Stimulated activated naive B cell treated with anti-CD40 and anti-IgM and Interleukin-4, amounts not matched to agents 10 μg/mL and 1 μg/mL and 100 μg/mL, for 72 hours (primary cell): ENCODE measurements around the gene DNM3.

Experiments used
- ATAC-seq, 2 donors: fragments of 150-1000 bp; cut with Tn5 transposase; replicated peaks; 2 replicates each; pipeline ENCODE4 v1.10.0; 2021; ENCODE audit warnings: moderate library complexity in 1 of 2
- DNase-seq: peaks from one replicate; pipeline ENCODE4 v3.0.0; 2021
- H3K27ac Mint-ChIP-seq: one replicate; pipeline ENCODE4 v1.8.0; 2022; ENCODE audit warnings: mild to moderate bottlenecking, mixed read lengths
- H3K27me3 Mint-ChIP-seq, 2 donors: one replicate each; pipeline ENCODE4 v1.8.0; 2022; ENCODE audit warnings: mixed read lengths in 2 of 2
- H3K36me3 Mint-ChIP-seq, 2 donors: one replicate each; pipeline ENCODE4 v1.8.0; 2022; ENCODE audit warnings: mixed read lengths in 2 of 2, mild to moderate bottlenecking in 1 of 2
- H3K4me1 Mint-ChIP-seq, 2 donors: one replicate each; pipeline ENCODE4 v1.8.0; 2022; ENCODE audit warnings: mixed read lengths in 2 of 2, mild to moderate bottlenecking in 1 of 2
- H3K4me3 Mint-ChIP-seq, 2 donors: one replicate each; pipeline ENCODE4 v1.8.0; 2022; ENCODE audit warnings: mild to moderate bottlenecking in 2 of 2, mixed read lengths in 2 of 2, moderate library complexity in 1 of 2
- H3K9me3 Mint-ChIP-seq, 2 donors: one replicate each; pipeline ENCODE4 v1.8.0; 2022; ENCODE audit warnings: mixed read lengths in 2 of 2, mild to moderate bottlenecking in 1 of 2

DNM3 gene

DNA sequence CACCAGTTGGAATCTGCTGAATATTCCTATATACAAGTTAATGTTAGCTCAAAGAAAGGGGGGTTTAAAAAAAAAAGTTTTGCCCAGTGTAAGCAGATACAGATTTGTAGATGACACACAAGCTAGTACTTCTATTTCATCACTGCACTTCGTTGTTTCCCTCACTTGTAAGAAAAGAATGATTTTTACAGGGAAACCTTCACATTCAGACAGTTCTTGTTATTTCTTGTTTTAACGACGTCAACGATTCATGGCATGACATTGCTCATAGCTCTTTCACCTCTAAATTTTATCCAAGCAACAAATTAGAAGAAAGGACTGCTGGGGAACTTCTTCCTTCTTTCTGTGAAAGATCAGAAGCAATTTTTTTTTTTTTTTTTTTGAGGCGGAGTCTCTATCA lies 553.5 kb downstream of the DNM3 start:
- Mint-ChIP-seq H3K4me1 (peaks cover 47 to 84% of the 10 kb centered on the region in 2 donors), H3K9me3 (peaks cover 0 to 1% of the 10 kb centered on the region in 2 donors), H3K27me3 (no peaks in the 10 kb centered on the region), H3K36me3 (no peaks in the 10 kb centered on the region), H3K4me3 (peak overlapping the region; percentile 68 to 77), H3K27ac (peak overlapping the region; percentile 97)
- ATAC-seq (no peak), DNase-seq (no peak)

- no peaks in the 10 kb centered on the region for H3K36me3 Mint-ChIP-seq
- DNase-seq (no peak), ATAC-seq (no peak)
- H3K9me3 Mint-ChIP-seq: peaks cover 0 to 1% of the 10 kb centered on the region in 2 donors
- H3K27ac Mint-ChIP-seq: peak overlapping the region; percentile 20
- H3K4me1 Mint-ChIP-seq: peaks cover 45 to 84% of the 10 kb centered on the region in 2 donors
- no peak overlapping the region for H3K4me3 Mint-ChIP-seq
- H3K27me3 Mint-ChIP-seq: no peaks in the 10 kb centered on the region
Measured at GRCh38 chr1:172395576-172395975, 554.3 kb downstream of the DNM3 start.

DNA sequence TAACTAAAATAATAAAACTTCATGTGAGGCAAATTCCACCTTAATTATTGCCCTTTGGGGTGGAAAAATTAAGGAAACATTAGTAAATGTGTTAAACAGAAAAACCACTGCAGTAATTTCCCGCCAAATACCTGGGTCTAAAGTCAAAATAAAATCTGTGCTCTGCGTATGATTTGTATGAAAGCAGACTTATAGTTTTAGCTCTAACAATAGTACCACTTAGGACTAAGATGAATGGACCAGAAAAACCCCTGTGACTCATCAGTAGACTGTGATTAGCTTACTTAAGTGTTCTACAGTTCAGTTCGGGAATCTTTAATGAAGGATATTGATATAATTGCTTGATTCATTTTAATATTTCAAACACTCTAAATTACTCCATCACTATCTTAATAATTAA lies 555.9 kb downstream of the DNM3 start:
- no peak overlapping the region for H3K4me3 Mint-ChIP-seq
- ATAC-seq (peak; percentile 50 to 67), DNase-seq (no peak)
- no peaks in the 10 kb centered on the region for H3K27me3 Mint-ChIP-seq
- no peak overlapping the region for H3K27ac Mint-ChIP-seq
- H3K9me3 Mint-ChIP-seq: peaks cover 0 to 1% of the 10 kb centered on the region in 2 donors
- H3K36me3 Mint-ChIP-seq: no peaks in the 10 kb centered on the region
- H3K4me1 Mint-ChIP-seq: peaks cover 37 to 68% of the 10 kb centered on the region in 2 donors

- H3K27ac Mint-ChIP-seq: no peak overlapping the region
- no peaks in the 10 kb centered on the region for H3K27me3 Mint-ChIP-seq
- ATAC-seq: no peak
- H3K9me3 Mint-ChIP-seq: peaks cover 0 to 1% of the 10 kb centered on the region in 2 donors
- no peak overlapping the region for H3K4me3 Mint-ChIP-seq
- H3K36me3 Mint-ChIP-seq: no peaks in the 10 kb centered on the region
- H3K4me1 Mint-ChIP-seq: peaks cover 35 to 64% of the 10 kb centered on the region in 2 donors
- no peak for DNase-seq
Measured at GRCh38 chr1:172397633-172398032, 556.3 kb downstream of the DNM3 start.

GRCh38 chr1:172398193-172398592 lies 556.9 kb downstream of the DNM3 start:
- DNase-seq (no peak), ATAC-seq (no peak)
- Mint-ChIP-seq H3K36me3 (no peaks in the 10 kb centered on the region), H3K9me3 (peaks cover 0 to 1% of the 10 kb centered on the region in 2 donors), H3K4me3 (peak overlapping the region in 1 of 2 donors; percentile 27), H3K27me3 (no peaks in the 10 kb centered on the region), H3K4me1 (peaks cover 34 to 59% of the 10 kb centered on the region in 2 donors), H3K27ac (peak overlapping the region; percentile 56)

DNA sequence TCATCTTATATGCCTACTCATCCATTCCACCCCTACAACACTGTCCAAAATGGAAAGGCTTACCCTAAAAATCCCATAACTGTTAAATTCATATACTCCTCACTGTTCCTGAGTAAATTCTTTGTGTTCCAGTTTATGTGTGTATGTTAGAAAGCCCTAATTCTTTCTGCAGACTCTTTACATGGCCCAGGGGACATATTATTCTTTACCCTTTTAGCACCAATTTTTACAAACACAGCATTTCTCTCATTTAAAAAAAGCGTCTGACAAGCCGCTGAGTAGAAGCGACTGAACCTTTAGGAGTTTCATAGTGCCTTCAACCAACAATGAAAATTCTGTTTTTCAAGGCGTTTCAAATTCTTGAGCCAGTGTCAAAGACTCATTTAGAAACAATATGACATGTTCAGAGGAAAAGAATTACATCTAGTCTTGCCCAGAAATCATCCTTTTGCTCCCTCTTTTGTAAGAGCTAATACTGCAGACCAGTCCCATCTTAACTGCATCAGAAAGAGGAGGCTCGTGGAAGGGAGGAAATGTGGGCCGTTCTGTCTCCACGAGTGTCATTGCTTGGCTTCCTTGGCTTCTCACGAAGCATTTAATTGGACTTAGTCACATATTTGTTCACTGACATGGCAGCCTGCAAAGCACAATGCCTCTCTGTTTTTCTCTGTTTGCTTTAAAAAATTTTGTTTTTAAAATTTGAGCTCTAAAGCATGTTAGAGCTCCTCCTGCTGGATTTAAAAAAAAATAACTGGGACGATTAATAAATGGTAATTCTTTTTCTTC lies 557.9 kb downstream of the DNM3 start:
- Mint-ChIP-seq H3K27ac (peak overlapping the region; percentile 59), H3K4me1 (peaks cover 28 to 50% of the 10 kb centered on the region in 2 donors), H3K4me3 (peak overlapping the region; percentile 21 to 44), H3K27me3 (no peaks in the 10 kb centered on the region), H3K36me3 (no peaks in the 10 kb centered on the region), H3K9me3 (no peaks in the 10 kb centered on the region)
- DNase-seq: no peak
- ATAC-seq: peak; percentile 41 to 60

- ATAC-seq: no peak
- H3K36me3 Mint-ChIP-seq: no peaks in the 10 kb centered on the region
- peaks cover 19 to 41% of the 10 kb centered on the region in 2 donors for H3K4me1 Mint-ChIP-seq
- no peaks in the 10 kb centered on the region for H3K9me3 Mint-ChIP-seq
- H3K4me3 Mint-ChIP-seq: peak overlapping the region; percentile 21 to 33
- no peak for DNase-seq
- H3K27ac Mint-ChIP-seq: no peak overlapping the region
- H3K27me3 Mint-ChIP-seq: no peaks in the 10 kb centered on the region
Measured at GRCh38 chr1:172399756-172400721, 558.7 kb downstream of the DNM3 start.

- H3K36me3 Mint-ChIP-seq: no peaks in the 10 kb centered on the region
- H3K9me3 Mint-ChIP-seq: no peaks in the 10 kb centered on the region
- H3K4me3 Mint-ChIP-seq: no peak overlapping the region
Measured at GRCh38 chr1:172400722-172401105, 559.4 kb downstream of the DNM3 start.

DNA sequence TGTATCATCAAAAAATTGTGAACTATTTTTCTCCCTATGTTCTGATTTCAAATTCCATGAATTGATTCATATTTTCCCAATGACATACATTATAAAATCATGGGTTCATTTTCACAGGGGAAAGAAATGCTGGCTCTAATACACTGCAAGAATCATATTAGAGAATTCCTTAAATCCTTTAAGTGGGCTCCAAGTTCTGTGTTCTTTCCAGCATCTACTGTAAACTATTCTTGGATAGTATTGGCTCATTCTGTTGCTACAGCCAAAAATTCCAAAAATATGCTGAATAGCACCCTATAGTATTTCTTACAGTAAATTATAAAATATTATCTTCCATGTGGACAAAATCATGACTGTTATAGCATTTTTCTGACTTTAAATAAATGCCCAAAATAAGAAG lies 560.2 kb downstream of the DNM3 start:
- Mint-ChIP-seq H3K4me1 (peaks cover 19 to 36% of the 10 kb centered on the region in 2 donors), H3K27me3 (no peaks in the 10 kb centered on the region), H3K4me3 (no peak overlapping the region), H3K9me3 (no peaks in the 10 kb centered on the region), H3K27ac (no peak overlapping the region), H3K36me3 (no peaks in the 10 kb centered on the region)
- DNase-seq: no peak
- ATAC-seq: no peak

More at GRCh38 chr1:172400722-172401105, 559.4 kb downstream of the DNM3 start:
- no peak for ATAC-seq
- peaks cover 19 to 36% of the 10 kb centered on the region in 2 donors for H3K4me1 Mint-ChIP-seq
- no peaks in the 10 kb centered on the region for H3K27me3 Mint-ChIP-seq
- H3K27ac Mint-ChIP-seq: no peak overlapping the region
- DNase-seq: no peak

GRCh38 chr1:172401892-172402291 lies 560.6 kb downstream of the DNM3 start:
- no peak overlapping the region for H3K4me3 Mint-ChIP-seq
- no peak for ATAC-seq
- peaks cover 19 to 36% of the 10 kb centered on the region in 2 donors for H3K4me1 Mint-ChIP-seq
- H3K27me3 Mint-ChIP-seq: no peaks in the 10 kb centered on the region
- DNase-seq: no peak
- no peaks in the 10 kb centered on the region for H3K9me3 Mint-ChIP-seq
- H3K36me3 Mint-ChIP-seq: no peaks in the 10 kb centered on the region
- H3K27ac Mint-ChIP-seq: no peak overlapping the region

GRCh38 chr1:172402878-172403569 lies 561.7 kb downstream of the DNM3 start:
- H3K9me3 Mint-ChIP-seq: no peaks in the 10 kb centered on the region
- H3K27me3 Mint-ChIP-seq: no peaks in the 10 kb centered on the region
- H3K4me1 Mint-ChIP-seq: peaks cover 16 to 25% of the 10 kb centered on the region in 2 donors
- DNase-seq (no peak), ATAC-seq (no peak)
- no peak overlapping the region for H3K27ac Mint-ChIP-seq
- H3K36me3 Mint-ChIP-seq: no peaks in the 10 kb centered on the region
- H3K4me3 Mint-ChIP-seq: no peak overlapping the region

DNA sequence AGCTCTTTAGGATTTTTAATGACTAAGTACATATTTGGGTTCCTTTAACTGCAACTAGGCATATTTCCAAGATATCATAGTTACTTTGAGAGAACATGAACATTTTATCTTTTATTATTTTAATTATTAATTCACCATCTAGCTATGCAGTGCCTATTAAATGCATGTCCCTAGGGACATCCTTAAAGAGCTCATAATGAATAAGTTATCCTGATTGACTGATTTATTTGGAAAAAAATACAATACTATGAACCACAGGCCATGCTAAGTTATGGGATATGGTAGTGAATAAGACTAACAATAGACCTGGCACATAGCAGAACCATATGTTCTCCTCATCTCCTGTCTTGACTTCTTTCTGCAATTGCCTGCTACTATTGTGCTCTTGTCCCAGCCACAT lies 562.8 kb downstream of the DNM3 start:
- Mint-ChIP-seq H3K27me3 (no peaks in the 10 kb centered on the region), H3K4me1 (peaks cover 6 to 14% of the 10 kb centered on the region in 2 donors), H3K27ac (no peak overlapping the region), H3K4me3 (no peak overlapping the region), H3K36me3 (no peaks in the 10 kb centered on the region), H3K9me3 (no peaks in the 10 kb centered on the region)
- ATAC-seq (no peak), DNase-seq (no peak)

GRCh38 chr1:172405912-172406311 lies 564.6 kb downstream of the DNM3 start:
- DNase-seq (no peak), ATAC-seq (no peak)
- H3K4me3 Mint-ChIP-seq: no peak overlapping the region
- H3K27ac Mint-ChIP-seq: no peak overlapping the region
- H3K4me1 Mint-ChIP-seq: peaks cover 0 to 1% of the 10 kb centered on the region in 2 donors
- H3K9me3 Mint-ChIP-seq: no peaks in the 10 kb centered on the region
- H3K36me3 Mint-ChIP-seq: no peaks in the 10 kb centered on the region
- no peaks in the 10 kb centered on the region for H3K27me3 Mint-ChIP-seq

- H3K4me1 Mint-ChIP-seq: peaks cover 0 to 1% of the 10 kb centered on the region in 2 donors
- DNase-seq (no peak), ATAC-seq (no peak)
- no peak overlapping the region for H3K27ac Mint-ChIP-seq
- no peaks in the 10 kb centered on the region for H3K36me3 Mint-ChIP-seq
- no peaks in the 10 kb centered on the region for H3K27me3 Mint-ChIP-seq
- no peak overlapping the region for H3K4me3 Mint-ChIP-seq
- no peaks in the 10 kb centered on the region for H3K9me3 Mint-ChIP-seq
Measured at GRCh38 chr1:172406968-172407367, 565.7 kb downstream of the DNM3 start.
